Body of pancreas (tissue), 4 donors: ENCODE measurements around the gene ITPKC. TPM values are rescaled to one million over a fixed set of nuclear protein-coding genes. Genes with fewer than 3 reads are reported as not detected.
"Not testable (repeated sequence)": the region's sequence is repeated elsewhere in the genome, so short reads cannot be mapped to it uniquely, and the experiment has no call there.

Experiments
- ATAC-seq: fragments of 150-250 bp; one replicate; pipeline ENCODE4 v1.9.1; 2016
- DNase-seq, 4 donors: peaks; one replicate each; pipeline ENCODE4 v3.0.0-alpha.2; 2019
- H3K27ac ChIP-seq, 4 donors: fragments of 200-600 bp; sonication (generic); 1 replicate in 3 of 4; 2 replicates in 1 of 4; pipeline versions ENCODE4 v1.5.1 to v1.6.1; 2016 to 2019; ENCODE audit warnings: mild to moderate bottlenecking in 1 of 4, mixed read lengths in 1 of 4, moderate library complexity in 1 of 4
- H3K27me3 ChIP-seq, 2 donors: fragments of 200-600 bp; sonication (generic); one replicate each; pipeline ENCODE4 v1.6.0; 2016; ENCODE audit warnings: mild to moderate bottlenecking in 1 of 2
- H3K36me3 ChIP-seq, 2 donors: fragments of 200-600 bp; sonication (generic); replicated peaks in 1 of 2; 2 replicates each; pipeline ENCODE4 v1.5.1; 2016; ENCODE audit warnings: low read depth in 2 of 2; ENCODE audit not compliant: insufficient read depth in 1 of 2
- H3K4me1 ChIP-seq: fragments of 200-600 bp; sonication (generic); one replicate; pipeline ENCODE4 v1.6.0; 2016
- H3K4me3 ChIP-seq, 2 donors: fragments of 200-600 bp; sonication (generic); 1 replicate in 1 of 2; 2 replicates in 1 of 2; pipeline ENCODE4 v1.5.1; 2016 to 2019
- H3K9me3 ChIP-seq, 3 donors: fragments of 200-600 bp; sonication (generic); 1 replicate in 2 of 3; 2 replicates in 1 of 3; pipeline ENCODE4 v1.5.1; 2016
- POLR2A ChIP-seq, 3 donors: fragments of 450-650 bp; IDR thresholded peaks; one replicate each; pipeline ENCODE4 v1.6.1; 2016; ENCODE audit warnings: antibody characterized with exemption in 3 of 3, mild to moderate bottlenecking in 2 of 3
- WGBS, 2 donors: methylation state at CpG; one replicate each; pipeline ENCODE4 v1.1.5; 2017; 5-methylcytosine and 5-hydroxymethylcytosine counted together
- intact Hi-C: fragments of 100-400 bp; cut with DNase I; formaldehyde crosslinking; loops from one replicate; pipeline ENCODE4 v1.15.1; 2023
- total RNA-seq, 2 donors: library from RNA; depleted of rRNA; stranded (reverse); fragments of >200 nt; gene quantifications; one replicate each; pipeline ENCODE4 v1.1.0, GENCODE V29; 2016
- TF ChIP-seq, protein P1 (sequence below), 7 experiments: fragments of 450-650 bp in 4 of 7; fragments of 200-600 bp in 3 of 7; sonication (generic) in 3 of 7; IDR thresholded peaks; one replicate each; pipeline ENCODE4 v1.5.1; 2016 to 2019; ENCODE audit warnings: antibody characterized with exemption in 7 of 7

ITPKC gene
- total RNA-seq, 2 donors from 2014 or later: 14.0 to 27.7 TPM

- peak overlapping the region in 1 of 4 donors; percentile 15 for H3K27ac ChIP-seq
- TF ChIP-seq, protein P1, sequence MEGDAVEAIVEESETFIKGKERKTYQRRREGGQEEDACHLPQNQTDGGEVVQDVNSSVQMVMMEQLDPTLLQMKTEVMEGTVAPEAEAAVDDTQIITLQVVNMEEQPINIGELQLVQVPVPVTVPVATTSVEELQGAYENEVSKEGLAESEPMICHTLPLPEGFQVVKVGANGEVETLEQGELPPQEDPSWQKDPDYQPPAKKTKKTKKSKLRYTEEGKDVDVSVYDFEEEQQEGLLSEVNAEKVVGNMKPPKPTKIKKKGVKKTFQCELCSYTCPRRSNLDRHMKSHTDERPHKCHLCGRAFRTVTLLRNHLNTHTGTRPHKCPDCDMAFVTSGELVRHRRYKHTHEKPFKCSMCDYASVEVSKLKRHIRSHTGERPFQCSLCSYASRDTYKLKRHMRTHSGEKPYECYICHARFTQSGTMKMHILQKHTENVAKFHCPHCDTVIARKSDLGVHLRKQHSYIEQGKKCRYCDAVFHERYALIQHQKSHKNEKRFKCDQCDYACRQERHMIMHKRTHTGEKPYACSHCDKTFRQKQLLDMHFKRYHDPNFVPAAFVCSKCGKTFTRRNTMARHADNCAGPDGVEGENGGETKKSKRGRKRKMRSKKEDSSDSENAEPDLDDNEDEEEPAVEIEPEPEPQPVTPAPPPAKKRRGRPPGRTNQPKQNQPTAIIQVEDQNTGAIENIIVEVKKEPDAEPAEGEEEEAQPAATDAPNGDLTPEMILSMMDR (IDR thresholded peaks at IDR 0.05): no peak
- TF ChIP-seq POLR2A (IDR thresholded peaks at IDR 0.05): no peak
- no peaks in the 10 kb centered on the region for H3K27me3 ChIP-seq
- no peaks in the 10 kb centered on the region for H3K4me1 ChIP-seq
- H3K4me3 ChIP-seq: no peak overlapping the region
- ATAC-seq (no peak), DNase-seq (no peak)
- 93 to 94% methylated on average over 16 to 17 of the region's 17 CpGs for WGBS, 2 donors
- intact Hi-C loops: no loop called here
- H3K36me3 ChIP-seq: peaks cover 32 to 70% of the 10 kb centered on the region in 2 donors
- H3K9me3 ChIP-seq: no peaks in the 10 kb centered on the region
Measured at GRCh38 chr19:40762754-40763470, 46.0 kb downstream of the ITPKC start.

- Histone ChIP-seq H3K27me3 (no peaks in the 10 kb centered on the region), H3K4me1 (no peaks in the 10 kb centered on the region), H3K9me3 (no peaks in the 10 kb centered on the region), H3K36me3 (peaks cover 32 to 65% of the 10 kb centered on the region in 2 donors), H3K4me3 (no peak overlapping the region), H3K27ac (no peak overlapping the region)
- ATAC-seq (no peak), DNase-seq (no peak)
- 85 to 89% methylated on average over 6 to 7 of the region's 7 CpGs for WGBS, 2 donors
- intact Hi-C loops: no loop called here
- TF ChIP-seq POLR2A (IDR thresholded peaks at IDR 0.05): no peak
- TF ChIP-seq, protein P1 (IDR thresholded peaks at IDR 0.05): no peak
Measured at GRCh38 chr19:40763526-40763925, 46.6 kb downstream of the ITPKC start.

DNA sequence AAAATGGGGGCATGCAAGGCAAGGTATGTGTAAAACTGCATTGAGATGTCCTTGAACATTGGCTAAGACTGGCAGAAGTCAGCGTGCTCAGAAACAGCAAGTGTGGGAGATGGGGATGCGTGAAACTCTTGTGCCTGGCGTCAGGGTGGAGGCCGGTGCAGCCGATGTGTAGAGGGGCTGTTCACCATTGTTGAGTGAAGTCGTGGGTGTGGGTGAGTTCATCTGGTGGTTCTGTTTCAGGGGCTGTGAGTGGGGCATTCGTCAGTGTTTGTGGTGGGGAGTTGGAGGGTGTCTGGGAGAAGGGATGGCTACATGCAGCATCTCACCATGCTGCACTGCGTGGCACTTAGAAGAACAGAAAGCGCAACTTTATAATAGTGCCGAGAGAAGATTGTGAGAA is 47.1 kb downstream of the ITPKC start:
- no peaks in the 10 kb centered on the region for H3K4me1 ChIP-seq
- no peak for DNase-seq
- peaks cover 32 to 61% of the 10 kb centered on the region in 2 donors for H3K36me3 ChIP-seq
- no peak for TF ChIP-seq POLR2A (IDR thresholded peaks at IDR 0.05)
- TF ChIP-seq, protein P1 (IDR thresholded peaks at IDR 0.05): no peak
- no peak overlapping the region for H3K4me3 ChIP-seq
- 87 to 91% methylated on average over 10 of the region's 10 CpGs for WGBS, 2 donors
- H3K27me3 ChIP-seq: no peaks in the 10 kb centered on the region
- ATAC-seq: no peak
- no peaks in the 10 kb centered on the region for H3K9me3 ChIP-seq
- intact Hi-C loops: no loop called here
- no peak overlapping the region for H3K27ac ChIP-seq

- H3K9me3 ChIP-seq, ATAC-seq, H3K4me3 ChIP-seq, DNase-seq, H3K4me1 ChIP-seq, H3K27me3 ChIP-seq, intact Hi-C loops, H3K27ac ChIP-seq: not testable (repeated sequence)
- H3K36me3 ChIP-seq: peaks cover 32 to 40% of the 10 kb centered on the region in 2 donors
- WGBS, 2 donors: 94 to 96% methylated on average over 12 to 13 of the region's 13 CpGs
Measured at GRCh38 chr19:40766385-40766784, 49.5 kb downstream of the ITPKC start.

DNA sequence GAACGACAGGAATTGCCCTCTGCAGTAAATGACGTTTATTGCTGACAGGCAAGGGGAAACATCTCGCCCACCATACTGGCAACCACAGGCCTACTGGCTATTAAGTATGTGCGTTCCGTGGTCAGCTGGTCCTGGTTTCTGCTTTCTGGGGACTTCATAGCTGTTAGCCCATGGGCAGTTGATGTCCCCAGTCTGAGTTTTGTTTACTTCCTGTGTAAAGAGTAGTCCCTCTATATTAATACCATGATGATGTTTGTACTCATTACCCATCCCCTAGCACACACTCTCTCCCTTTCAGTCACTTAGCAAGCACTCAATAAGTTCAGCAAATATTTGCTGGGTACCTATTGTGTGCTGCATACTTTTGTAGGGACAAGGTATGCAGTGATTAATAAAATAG is 52.0 kb downstream of the ITPKC start:
- Histone ChIP-seq H3K4me3 (no peak overlapping the region), H3K36me3 (peaks cover 16 to 19% of the 10 kb centered on the region in 2 donors), H3K27ac (no peak overlapping the region), H3K27me3 (no peaks in the 10 kb centered on the region), H3K9me3 (no peaks in the 10 kb centered on the region), H3K4me1 (no peaks in the 10 kb centered on the region)
- intact Hi-C loops: no loop called here
- 61 to 80% methylated on average over 5 of the region's 5 CpGs for WGBS, 2 donors
- TF ChIP-seq, protein P1 (IDR thresholded peaks at IDR 0.05): no peak
- no peak for TF ChIP-seq POLR2A (IDR thresholded peaks at IDR 0.05)
- ATAC-seq: no peak
- no peak for DNase-seq

GRCh38 chr19:40771101-40771862 is 54.4 kb downstream of the ITPKC start:
- H3K4me3 ChIP-seq, DNase-seq, H3K27ac ChIP-seq, H3K36me3 ChIP-seq, H3K4me1 ChIP-seq, H3K27me3 ChIP-seq, ATAC-seq, H3K9me3 ChIP-seq, intact Hi-C loops: not testable (repeated sequence)
- WGBS, 2 donors: 88 to 90% methylated on average over 10 of the region's 10 CpGs
